ENCODE measurements around the gene MAGIX.

The MAGIX gene

DNA sequence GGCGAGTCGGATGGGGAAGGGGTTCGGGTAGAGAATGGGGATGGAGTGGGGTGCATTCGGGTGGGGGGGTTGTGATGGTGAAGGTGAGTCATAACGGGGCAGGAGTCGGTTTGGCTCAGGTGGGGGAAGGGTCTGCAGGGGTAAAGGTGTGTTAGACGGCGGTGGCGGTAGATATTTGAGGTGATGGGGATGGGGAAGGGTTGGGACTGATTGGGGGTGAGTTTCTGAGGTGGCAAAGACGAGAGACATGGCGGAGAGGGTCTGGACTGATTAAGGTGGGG, 36.7 kb downstream of the MAGIX start:
- DNase-seq (ENCODE audit: low read depth) = no peak
- no peak overlapping the region for H3K4me3 ChIP-seq (ENCODE audit: low read length)
- TF ChIP-seq, protein P1, sequence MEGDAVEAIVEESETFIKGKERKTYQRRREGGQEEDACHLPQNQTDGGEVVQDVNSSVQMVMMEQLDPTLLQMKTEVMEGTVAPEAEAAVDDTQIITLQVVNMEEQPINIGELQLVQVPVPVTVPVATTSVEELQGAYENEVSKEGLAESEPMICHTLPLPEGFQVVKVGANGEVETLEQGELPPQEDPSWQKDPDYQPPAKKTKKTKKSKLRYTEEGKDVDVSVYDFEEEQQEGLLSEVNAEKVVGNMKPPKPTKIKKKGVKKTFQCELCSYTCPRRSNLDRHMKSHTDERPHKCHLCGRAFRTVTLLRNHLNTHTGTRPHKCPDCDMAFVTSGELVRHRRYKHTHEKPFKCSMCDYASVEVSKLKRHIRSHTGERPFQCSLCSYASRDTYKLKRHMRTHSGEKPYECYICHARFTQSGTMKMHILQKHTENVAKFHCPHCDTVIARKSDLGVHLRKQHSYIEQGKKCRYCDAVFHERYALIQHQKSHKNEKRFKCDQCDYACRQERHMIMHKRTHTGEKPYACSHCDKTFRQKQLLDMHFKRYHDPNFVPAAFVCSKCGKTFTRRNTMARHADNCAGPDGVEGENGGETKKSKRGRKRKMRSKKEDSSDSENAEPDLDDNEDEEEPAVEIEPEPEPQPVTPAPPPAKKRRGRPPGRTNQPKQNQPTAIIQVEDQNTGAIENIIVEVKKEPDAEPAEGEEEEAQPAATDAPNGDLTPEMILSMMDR (IDR thresholded peaks at IDR 0.05; ENCODE audit: insufficient read depth, low read depth, low read length, missing control alignments) = no peak

DNA sequence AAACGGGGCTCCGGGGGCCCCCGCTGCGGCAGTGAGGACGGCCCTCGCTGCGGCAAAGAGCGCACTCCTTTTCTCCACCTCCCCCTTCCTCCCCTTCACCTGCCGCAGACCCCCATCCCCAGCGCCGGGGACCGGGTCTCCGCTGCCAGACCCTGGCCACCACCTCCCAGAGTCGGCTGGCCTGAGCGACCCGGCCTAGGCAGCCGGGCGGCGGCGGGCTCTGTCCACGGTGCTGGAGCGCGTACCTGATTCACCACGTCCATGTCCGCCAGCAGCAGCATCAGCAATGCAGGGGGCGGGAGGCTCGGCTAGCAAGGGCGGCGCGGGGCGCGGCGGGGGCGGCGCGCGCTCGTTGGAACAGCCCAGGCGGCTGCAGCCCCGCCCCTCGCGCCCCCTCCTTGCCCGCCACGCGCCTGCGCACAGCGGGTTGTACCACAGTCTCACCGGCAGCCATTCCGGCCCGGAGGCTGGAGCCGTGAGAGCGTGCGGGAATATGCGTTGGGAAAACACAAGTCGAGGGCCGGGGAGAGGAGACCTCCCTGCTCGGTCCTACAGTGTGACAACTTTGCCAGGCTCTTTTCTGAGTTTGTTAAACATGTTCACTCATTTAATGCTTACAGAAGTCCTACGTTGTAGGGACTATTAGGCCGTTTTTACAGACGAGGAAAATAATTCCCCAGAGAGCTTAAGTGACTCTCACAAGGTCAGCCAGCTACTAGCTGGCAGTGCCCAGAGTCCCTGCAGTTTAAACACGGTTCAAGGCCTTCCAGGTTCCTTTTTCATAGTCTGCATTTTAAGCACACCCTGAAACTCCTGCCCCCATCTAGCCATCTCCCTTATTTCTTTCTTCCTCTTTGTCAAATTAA, 37.6 kb downstream of the MAGIX start, which contains the start of gene SYP:
Gene SYP, minus strand, starts transcription at position 288 of the 866 bp plus-strand sequence. Its CDS starts 7 bp downstream, at position 281.
- peak within 1 kb of the TSS; percentile 22 for H3K4me3 ChIP-seq (ENCODE audit: low read length)
- peak; percentile 87 for DNase-seq (ENCODE audit: low read depth)
- TF ChIP-seq, protein P1 (IDR thresholded peaks at IDR 0.05; ENCODE audit: insufficient read depth, low read depth, low read length, missing control alignments) = no peak

DNA sequence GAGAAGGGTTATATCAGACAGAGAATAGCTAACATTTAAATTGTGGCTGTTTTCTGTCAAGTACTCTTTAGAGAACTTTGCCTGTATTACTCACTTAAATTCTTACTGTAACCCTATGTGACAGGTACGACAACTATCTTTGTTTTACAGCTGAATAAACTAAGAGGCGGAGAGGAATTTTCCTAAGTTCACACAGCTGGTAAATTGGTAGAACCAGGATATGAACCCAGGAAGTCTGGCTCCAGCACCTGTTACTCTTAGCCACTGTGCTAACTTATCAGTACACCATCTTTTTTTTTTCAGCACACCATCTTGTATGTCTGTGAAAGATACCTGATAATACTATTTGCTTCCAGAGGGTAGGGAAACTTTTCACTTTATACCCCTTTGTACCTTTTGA, 39.5 kb downstream of the MAGIX start:
- no peak overlapping the region for H3K4me3 ChIP-seq (ENCODE audit: low read length)
- TF ChIP-seq, protein P1 (IDR thresholded peaks at IDR 0.05; ENCODE audit: insufficient read depth, low read depth, low read length, missing control alignments) = no peak
- no peak for DNase-seq (ENCODE audit: low read depth)

DNA sequence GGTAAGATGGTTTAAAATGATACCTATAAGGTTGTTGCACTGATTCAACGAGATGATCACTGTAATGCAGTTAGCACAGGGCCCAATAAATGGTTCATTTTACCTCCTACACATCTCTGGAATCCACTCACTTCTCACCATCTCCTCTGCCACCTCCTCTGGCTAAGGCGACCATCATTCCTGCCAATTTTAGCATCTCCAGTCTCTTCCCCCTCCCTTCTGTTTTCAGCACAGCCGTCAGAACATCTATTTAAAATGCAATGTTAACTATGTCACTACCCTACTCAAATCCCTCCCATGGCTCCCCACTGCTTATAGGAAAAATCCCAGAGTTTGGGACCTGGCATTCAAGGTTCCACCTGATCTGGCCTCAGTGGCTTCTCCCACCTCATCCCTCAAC, 41.0 kb downstream of the MAGIX start:
- TF ChIP-seq, protein P1 (IDR thresholded peaks at IDR 0.05; ENCODE audit: insufficient read depth, low read depth, low read length, missing control alignments) = no peak
- DNase-seq (ENCODE audit: low read depth) = no peak
- H3K4me3 ChIP-seq (ENCODE audit: low read length) = no peak overlapping the region

DNA sequence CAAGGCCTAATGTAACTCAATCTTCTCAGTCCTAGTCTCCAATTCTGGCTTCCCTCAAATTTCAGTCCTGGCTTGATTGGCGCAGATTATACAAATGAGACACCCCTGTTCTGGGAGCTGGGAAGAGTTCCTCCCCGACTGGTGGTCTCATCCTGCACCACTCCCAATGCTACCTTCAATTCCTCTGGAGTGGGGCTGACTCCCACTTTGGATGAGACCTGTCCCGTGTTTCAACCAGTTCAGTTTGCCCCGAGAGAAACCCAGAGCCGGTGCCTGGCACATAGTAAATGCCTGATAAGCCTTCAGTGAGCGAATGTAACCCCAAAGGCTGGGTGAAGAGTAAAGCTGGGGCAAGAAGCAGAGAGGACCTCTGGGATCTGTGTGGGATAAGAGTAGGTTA, 41.5 kb downstream of the MAGIX start:
- TF ChIP-seq, protein P1 (IDR thresholded peaks at IDR 0.05; ENCODE audit: insufficient read depth, low read depth, low read length, missing control alignments) = no peak
- DNase-seq (ENCODE audit: low read depth) = no peak
- no peak overlapping the region for H3K4me3 ChIP-seq (ENCODE audit: low read length)

DNA sequence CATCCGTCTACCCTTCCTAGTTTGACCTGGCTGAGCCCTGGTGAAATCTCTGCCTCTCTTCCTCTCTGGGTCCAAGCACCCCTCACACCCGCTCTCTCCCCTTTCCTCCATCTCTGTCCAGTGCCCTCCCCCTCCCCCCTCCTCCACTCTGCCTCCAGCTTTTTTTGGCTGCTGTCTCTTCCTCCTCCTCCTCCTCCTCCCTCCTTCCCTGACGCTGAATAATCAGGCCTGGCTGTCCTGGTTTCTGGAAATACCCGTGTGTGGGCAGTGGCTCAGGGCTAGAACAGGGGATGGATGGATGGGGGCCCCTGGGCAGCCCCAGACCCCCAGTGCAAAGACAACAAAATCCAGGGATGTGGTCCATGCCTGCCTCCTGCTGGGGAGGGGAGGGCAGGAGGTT, 42.2 kb downstream of the MAGIX start:
- no peak for DNase-seq (ENCODE audit: low read depth)
- H3K4me3 ChIP-seq (ENCODE audit: low read length) = no peak overlapping the region
- TF ChIP-seq, protein P1 (IDR thresholded peaks at IDR 0.05; ENCODE audit: insufficient read depth, low read depth, low read length, missing control alignments) = no peak

DNA sequence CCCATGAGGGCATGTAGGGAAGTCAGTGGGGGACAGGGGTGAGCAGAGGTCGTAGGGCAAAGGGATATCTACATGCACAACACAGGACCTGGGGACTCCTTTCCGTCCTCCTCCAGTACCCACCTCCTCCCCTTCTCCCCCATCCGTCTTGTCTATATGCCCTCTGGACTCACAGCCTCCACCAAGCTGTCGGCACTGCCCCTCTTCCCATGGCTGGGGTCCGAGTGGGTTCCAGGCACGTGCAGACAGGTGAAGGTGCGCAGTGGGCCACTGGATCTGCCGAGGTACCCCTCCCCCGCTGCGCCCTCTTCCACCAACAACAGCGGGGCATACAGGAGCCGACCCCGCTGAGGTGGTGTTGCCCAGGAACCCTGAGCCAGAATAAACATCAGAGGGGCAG, 42.9 kb downstream of the MAGIX start:
- TF ChIP-seq, protein P1 (IDR thresholded peaks at IDR 0.05; ENCODE audit: insufficient read depth, low read depth, low read length, missing control alignments) = no peak
- H3K4me3 ChIP-seq (ENCODE audit: low read length) = no peak overlapping the region
- no peak for DNase-seq (ENCODE audit: low read depth)
